Spleen (tissue), 7 donors: ENCODE measurements around the gene PDGFD.

ENCODE experiments used
- POLR2A ChIP-seq, 3 donors: fragments of 450-650 bp; IDR thresholded peaks; one replicate each; pipeline ENCODE4 v1.5.1; 2017; ENCODE audit warnings: antibody characterized with exemption in 3 of 3, mild to moderate bottlenecking in 1 of 3
- POLR2AphosphoS5 ChIP-seq, 3 donors: sonication (generic); formaldehyde crosslinking; IDR thresholded peaks; one replicate each; pipeline ENCODE4 v1.5.1; 2017; ENCODE audit warnings: antibody characterized with exemption in 3 of 3
- TF ChIP-seq, protein P1 (sequence below), 11 experiments: fragments of 200-600 bp in 7 of 11; fragments of 450-650 bp in 4 of 11; sonication (generic) in 4 of 11; IDR thresholded peaks in 8 of 11; conservative IDR thresholded peaks in 3 of 11; 1 replicate in 7 of 11; 2 replicates in 4 of 11; pipeline versions ENCODE4 v1.4.0 to v1.8.0; 2016 to 2021; ENCODE audit warnings: antibody characterized with exemption in 11 of 11, inconsistent platforms in 4 of 11, mild to moderate bottlenecking in 1 of 11
- donor health status: DM: no; HTN: no; CAD: no; lungs with moderate emphysema.
- donor health status: DM: no; HTN: no; CAD: no.
- donor health status: DM: no; HTN: no; CAD: no.

DNA sequence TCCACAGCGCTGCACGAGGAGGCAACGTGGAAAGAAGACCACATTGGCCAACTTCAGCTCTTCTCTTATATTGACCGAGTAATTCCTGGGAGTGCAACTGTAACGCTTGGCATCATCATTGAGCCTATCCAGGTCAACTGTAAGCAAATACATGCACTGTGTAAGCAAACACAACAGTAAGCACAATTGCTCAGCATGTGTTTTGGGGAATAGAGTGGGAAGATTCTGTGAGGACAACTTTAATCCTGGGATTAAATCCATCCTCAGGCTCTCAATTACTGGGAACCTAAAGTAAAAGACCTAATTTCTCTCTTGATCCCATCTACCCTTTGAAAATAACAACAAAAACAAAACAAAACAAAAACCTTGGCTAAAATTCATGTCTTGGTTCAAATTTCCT is 237.0 kb downstream of the PDGFD start:
- TF ChIP-seq, protein P1, sequence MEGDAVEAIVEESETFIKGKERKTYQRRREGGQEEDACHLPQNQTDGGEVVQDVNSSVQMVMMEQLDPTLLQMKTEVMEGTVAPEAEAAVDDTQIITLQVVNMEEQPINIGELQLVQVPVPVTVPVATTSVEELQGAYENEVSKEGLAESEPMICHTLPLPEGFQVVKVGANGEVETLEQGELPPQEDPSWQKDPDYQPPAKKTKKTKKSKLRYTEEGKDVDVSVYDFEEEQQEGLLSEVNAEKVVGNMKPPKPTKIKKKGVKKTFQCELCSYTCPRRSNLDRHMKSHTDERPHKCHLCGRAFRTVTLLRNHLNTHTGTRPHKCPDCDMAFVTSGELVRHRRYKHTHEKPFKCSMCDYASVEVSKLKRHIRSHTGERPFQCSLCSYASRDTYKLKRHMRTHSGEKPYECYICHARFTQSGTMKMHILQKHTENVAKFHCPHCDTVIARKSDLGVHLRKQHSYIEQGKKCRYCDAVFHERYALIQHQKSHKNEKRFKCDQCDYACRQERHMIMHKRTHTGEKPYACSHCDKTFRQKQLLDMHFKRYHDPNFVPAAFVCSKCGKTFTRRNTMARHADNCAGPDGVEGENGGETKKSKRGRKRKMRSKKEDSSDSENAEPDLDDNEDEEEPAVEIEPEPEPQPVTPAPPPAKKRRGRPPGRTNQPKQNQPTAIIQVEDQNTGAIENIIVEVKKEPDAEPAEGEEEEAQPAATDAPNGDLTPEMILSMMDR (IDR thresholded peaks at IDR 0.05 in 8 of 11, conservative IDR thresholded peaks at IDR 0.05 in 3 of 11), result no peak
- no peak for TF ChIP-seq POLR2A (IDR thresholded peaks at IDR 0.05)
- TF ChIP-seq POLR2AphosphoS5 (IDR thresholded peaks at IDR 0.05), result no peak
